ENCODE data around the gene NCAM2. TPM values are rescaled to one million over a fixed set of nuclear protein-coding genes. Genes with fewer than 3 reads are reported as not detected.
"Not testable (repeated sequence)": the region's sequence is repeated elsewhere in the genome, so short reads cannot be mapped to it uniquely, and the experiment has no call there.

The NCAM2 gene
- total RNA-seq, 1 experiment from 2014 or later = 2.4 TPM

- no peak overlapping the region for H3K27ac ChIP-seq (ENCODE audit: low read length)
- no peak overlapping the region for H3K4me2 ChIP-seq (ENCODE audit: low read length)
- no peak for TF ChIP-seq EZH2phosphoT487 (IDR thresholded peaks at IDR 0.05; ENCODE audit: borderline replicate concordance, low read length)
- TF ChIP-seq EZH2 (IDR thresholded peaks at IDR 0.05; ENCODE audit: low read length, unreplicated experiment) = no peak
- no peak for TF ChIP-seq CTCF (conservative IDR thresholded peaks at IDR 0.05; ENCODE audit: low read depth, low read length)
- DNase-seq = no peak
- H2AFZ ChIP-seq (ENCODE audit: low read length) = no peak overlapping the region
- H3K9ac ChIP-seq (ENCODE audit: low read length) = no peak overlapping the region
- H3K4me1 ChIP-seq (ENCODE audit: insufficient read depth, low read length) = no peaks in the 10 kb centered on the region
- no peaks in the 10 kb centered on the region for H3K36me3 ChIP-seq (ENCODE audit: low read depth, low read length)
- H3K9me2 ChIP-seq (replicated peaks; ENCODE audit: low read length) = no peaks in the 10 kb centered on the region
- H3K4me3 ChIP-seq (ENCODE audit: low read length) = no peak overlapping the region
- peaks cover 13% of the 10 kb centered on the region; the same call in 1 of the 2 replicates for H3K9me3 ChIP-seq (ENCODE audit: low read length)
- ChIA-PET POLR2A (ENCODE audit: unreplicated experiment) (no interaction called here), CTCF (no interaction called here)
- no TSS peak for BruUV-seq (replicated peaks)
- intact Hi-C loops (cut with micrococcal nuclease) = no loop called here
- no peaks in the 10 kb centered on the region for H3K79me2 ChIP-seq (ENCODE audit: low read length)
- no peaks in the 10 kb centered on the region for H3K27me3 ChIP-seq (ENCODE audit: low read length)
- no peaks in the 10 kb centered on the region for H4K20me1 ChIP-seq (ENCODE audit: low read length)
- no peak for ATAC-seq
- no peaks in the 10 kb centered on the region for H3F3A ChIP-seq (ENCODE audit: low read length, unreplicated experiment)
Observed at GRCh38 chr21:21397464-21397863, 399.3 kb downstream of the NCAM2 start.

GRCh38 chr21:21401444-21401843, 403.2 kb downstream of the NCAM2 start:
- ATAC-seq (no peak), DNase-seq (no peak)
- ChIA-PET CTCF (no interaction called here), POLR2A (ENCODE audit: unreplicated experiment) (no interaction called here)
- no peak overlapping the region for H3K4me2 ChIP-seq (ENCODE audit: low read length)
- no peaks in the 10 kb centered on the region for H3F3A ChIP-seq (ENCODE audit: low read length, unreplicated experiment)
- H2AFZ ChIP-seq (ENCODE audit: low read length) = no peak overlapping the region
- intact Hi-C loops (cut with micrococcal nuclease) = no loop called here
- no TSS peak for BruUV-seq (replicated peaks)
- H3K27me3 ChIP-seq (ENCODE audit: low read length) = no peaks in the 10 kb centered on the region
- TF ChIP-seq EZH2phosphoT487 (IDR thresholded peaks at IDR 0.05; ENCODE audit: borderline replicate concordance, low read length) = no peak
- TF ChIP-seq EZH2 (IDR thresholded peaks at IDR 0.05; ENCODE audit: low read length, unreplicated experiment) = no peak
- no peak for TF ChIP-seq CTCF (conservative IDR thresholded peaks at IDR 0.05; ENCODE audit: low read depth, low read length)
- no peak overlapping the region for H3K9ac ChIP-seq (ENCODE audit: low read length)
- no peaks in the 10 kb centered on the region for H3K4me1 ChIP-seq (ENCODE audit: insufficient read depth, low read length)
- H3K4me3 ChIP-seq (ENCODE audit: low read length) = no peak overlapping the region
- no peaks in the 10 kb centered on the region for H4K20me1 ChIP-seq (ENCODE audit: low read length)
- no peaks in the 10 kb centered on the region for H3K36me3 ChIP-seq (ENCODE audit: low read depth, low read length)
- H3K27ac ChIP-seq (ENCODE audit: low read length) = no peak overlapping the region
- H3K79me2 ChIP-seq (ENCODE audit: low read length) = no peaks in the 10 kb centered on the region
- H3K9me3 ChIP-seq (ENCODE audit: low read length) = peaks cover 27% of the 10 kb centered on the region
- no peaks in the 10 kb centered on the region for H3K9me2 ChIP-seq (replicated peaks; ENCODE audit: low read length)

- H4K20me1 ChIP-seq (ENCODE audit: low read length); H3F3A ChIP-seq (ENCODE audit: low read length, unreplicated experiment); H3K27ac ChIP-seq (ENCODE audit: low read length); H3K4me3 ChIP-seq (ENCODE audit: low read length); POLR2A ChIA-PET (ENCODE audit: unreplicated experiment); H3K27me3 ChIP-seq (ENCODE audit: low read length); intact Hi-C loops (cut with micrococcal nuclease); H3K79me2 ChIP-seq (ENCODE audit: low read length); ATAC-seq; H2AFZ ChIP-seq (ENCODE audit: low read length); H3K9ac ChIP-seq (ENCODE audit: low read length); DNase-seq; H3K4me1 ChIP-seq (ENCODE audit: insufficient read depth, low read length); CTCF ChIA-PET; H3K9me2 ChIP-seq (replicated peaks; ENCODE audit: low read length); BruUV-seq (replicated peaks); H3K36me3 ChIP-seq (ENCODE audit: low read depth, low read length); H3K4me2 ChIP-seq (ENCODE audit: low read length): not testable (repeated sequence)
- peaks cover 27% of the 10 kb centered on the region for H3K9me3 ChIP-seq (ENCODE audit: low read length)
Observed at GRCh38 chr21:21402187-21402586, 404.0 kb downstream of the NCAM2 start.

- ATAC-seq; POLR2A ChIA-PET (ENCODE audit: unreplicated experiment): not testable (repeated sequence)
- H3K9me3 ChIP-seq (ENCODE audit: low read length) = peaks cover 21% of the 10 kb centered on the region
Observed at GRCh38 chr21:21404261-21404660, 406.1 kb downstream of the NCAM2 start.

More at GRCh38 chr21:21404261-21404660, 406.1 kb downstream of the NCAM2 start:
- H3K9ac ChIP-seq (ENCODE audit: low read length); H3K27me3 ChIP-seq (ENCODE audit: low read length); intact Hi-C loops (cut with micrococcal nuclease); H3K4me3 ChIP-seq (ENCODE audit: low read length); H2AFZ ChIP-seq (ENCODE audit: low read length); H3K36me3 ChIP-seq (ENCODE audit: low read depth, low read length); H4K20me1 ChIP-seq (ENCODE audit: low read length); H3K4me1 ChIP-seq (ENCODE audit: insufficient read depth, low read length); H3K79me2 ChIP-seq (ENCODE audit: low read length); H3K27ac ChIP-seq (ENCODE audit: low read length); H3K9me2 ChIP-seq (replicated peaks; ENCODE audit: low read length); CTCF ChIA-PET; H3F3A ChIP-seq (ENCODE audit: low read length, unreplicated experiment); H3K4me2 ChIP-seq (ENCODE audit: low read length); DNase-seq; BruUV-seq (replicated peaks): not testable (repeated sequence)

Measured in PC-3 (cell line).